ENCODE measurements around the gene TNRC6A.
"Not testable (repeated sequence)": the region's sequence is repeated elsewhere in the genome, so short reads cannot be mapped to it uniquely, and the experiment has no call there.

TNRC6A gene

GRCh38 chr16:24844101-24845030, 114.9 kb downstream of the TNRC6A start:
- DNase-seq (ENCODE audit: low read depth in 2 of 3, low spot score in 1 of 3): no peak

GRCh38 chr16:24845031-24845365, 115.5 kb downstream of the TNRC6A start:
- not testable (repeated sequence) for DNase-seq (ENCODE audit: low read depth in 2 of 3, low spot score in 1 of 3)

GRCh38 chr16:24845726-24846547, 116.5 kb downstream of the TNRC6A start, which contains the start of gene SLC5A11:
SLC5A11 (plus strand) TSS chr16:24845963; CDS start chr16:24858644, 12,681 bp downstream.
- DNase-seq (ENCODE audit: low read depth in 2 of 3, low spot score in 1 of 3): no peak

GRCh38 chr16:24846548-24847357, 117.3 kb downstream of the TNRC6A start:
- DNase-seq (ENCODE audit: low read depth in 2 of 3, low spot score in 1 of 3): no peak

- DNase-seq (ENCODE audit: low read depth in 2 of 3, low spot score in 1 of 3): no peak
Measured at GRCh38 chr16:24847358-24847664, 117.9 kb downstream of the TNRC6A start.

GRCh38 chr16:24848065-24848464, 118.6 kb downstream of the TNRC6A start:
- DNase-seq (ENCODE audit: low read depth in 2 of 3, low spot score in 1 of 3): no peak

- no peak for DNase-seq (ENCODE audit: low read depth in 2 of 3, low spot score in 1 of 3)
Measured at GRCh38 chr16:24849641-24850040, 120.2 kb downstream of the TNRC6A start.

- no peak for DNase-seq (ENCODE audit: low read depth in 2 of 3, low spot score in 1 of 3)
Measured at GRCh38 chr16:24850289-24850938, 121.0 kb downstream of the TNRC6A start.

GRCh38 chr16:24851700-24852099, 122.2 kb downstream of the TNRC6A start:
- DNase-seq (ENCODE audit: low read depth in 2 of 3, low spot score in 1 of 3): peak in 2 of 3 donors; percentile 11 to 28

- DNase-seq (ENCODE audit: low read depth in 2 of 3, low spot score in 1 of 3): no peak
Measured at GRCh38 chr16:24852281-24852721, 122.8 kb downstream of the TNRC6A start.

- no peak for DNase-seq (ENCODE audit: low read depth in 2 of 3, low spot score in 1 of 3)
Measured at GRCh38 chr16:24853169-24853824, 123.8 kb downstream of the TNRC6A start.

GRCh38 chr16:24853830-24854229, 124.4 kb downstream of the TNRC6A start:
- DNase-seq (ENCODE audit: low read depth in 2 of 3, low spot score in 1 of 3): no peak

- no peak for DNase-seq (ENCODE audit: low read depth in 2 of 3, low spot score in 1 of 3)
Measured at GRCh38 chr16:24854607-24855171, 125.2 kb downstream of the TNRC6A start.

- no peak for DNase-seq (ENCODE audit: low read depth in 2 of 3, low spot score in 1 of 3)
Measured at GRCh38 chr16:24855678-24856077, 126.2 kb downstream of the TNRC6A start.

- DNase-seq (ENCODE audit: low read depth in 2 of 3, low spot score in 1 of 3): not testable (repeated sequence)
Measured at GRCh38 chr16:24856871-24857270, 127.4 kb downstream of the TNRC6A start.

GRCh38 chr16:24858219-24859041, 129.0 kb downstream of the TNRC6A start:
- peak in 2 of 3 donors; percentile 31 to 32 for DNase-seq (ENCODE audit: low read depth in 2 of 3, low spot score in 1 of 3)

- no peak for DNase-seq (ENCODE audit: low read depth in 2 of 3, low spot score in 1 of 3)
Measured at GRCh38 chr16:24861461-24861860, 132.0 kb downstream of the TNRC6A start.

- DNase-seq (ENCODE audit: low read depth in 2 of 3, low spot score in 1 of 3): no peak
Measured at GRCh38 chr16:24863582-24864437, 134.4 kb downstream of the TNRC6A start.
